Activated naive CD8-positive, alpha-beta T cell treated with anti-CD3 and anti-CD28 coated beads, Interleukin-2, amount 10 ng/mL, durations not matched to agents 7 days and 5 days (primary cell): ENCODE measurements around the gene NAA11. TPM values are rescaled to one million over a fixed set of nuclear protein-coding genes. Genes with fewer than 3 reads are reported as not detected.

ENCODE experiments used
- ATAC-seq: fragments of 150-1000 bp; cut with Tn5 transposase; one replicate; pipeline ENCODE4 v1.10.0; 2021; ENCODE audit warnings: low read depth, moderate library complexity
- POLR2A ChIA-PET: fragments of 350-600 bp; sonication (Branson Sonifier 250); formaldehyde crosslinking; loops from one replicate; lab custom pipeline; 2021; ENCODE audit warnings: antibody characterized with exemption; lab: Charles Lee
- DNase-seq: peaks from one replicate; pipeline ENCODE4 v3.0.0; 2021
- H3K27ac Mint-ChIP-seq: one replicate; pipeline ENCODE4 v1.8.0; 2022; ENCODE audit warnings: mild to moderate bottlenecking, mixed read lengths
- H3K27me3 Mint-ChIP-seq: one replicate; pipeline ENCODE4 v1.8.0; 2022; ENCODE audit warnings: mild to moderate bottlenecking, moderate library complexity, mixed read lengths
- H3K36me3 Mint-ChIP-seq: one replicate; pipeline ENCODE4 v1.8.0; 2021; ENCODE audit warnings: mild to moderate bottlenecking, mixed read lengths
- H3K4me1 Mint-ChIP-seq: one replicate; pipeline ENCODE4 v1.8.0; 2021; ENCODE audit warnings: mixed read lengths
- H3K4me3 Mint-ChIP-seq: one replicate; pipeline ENCODE4 v1.8.0; 2022; ENCODE audit warnings: mild to moderate bottlenecking, moderate library complexity, mixed read lengths
- H3K9me3 Mint-ChIP-seq: one replicate; pipeline ENCODE4 v1.8.0; 2021; ENCODE audit warnings: mixed read lengths
- total RNA-seq, 2 experiments: library from RNA; stranded (reverse); gene quantifications; one replicate each; pipeline ENCODE4 v1.2.3, GENCODE V29; 2021

Gene NAA11
- total RNA-seq, 2 experiments from 2014 or later = not detected

DNA sequence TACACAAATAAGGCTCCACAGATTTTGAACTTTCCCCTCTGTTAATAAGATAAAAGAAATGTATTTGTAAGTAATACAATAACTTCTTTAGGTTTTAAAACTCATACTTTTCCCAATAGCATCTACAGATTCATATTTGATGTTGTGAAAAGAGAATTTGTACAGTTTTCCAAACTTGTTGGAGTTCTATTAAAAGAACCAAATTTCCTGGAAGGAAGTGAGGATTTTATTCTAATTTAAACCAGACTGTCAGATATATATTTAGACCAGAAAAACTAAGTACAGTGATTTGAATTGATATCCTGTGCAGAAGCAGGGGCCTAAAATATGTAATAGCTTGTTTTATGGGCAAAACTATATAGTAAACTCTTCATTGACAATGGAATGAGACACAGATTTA, 53.7 kb downstream of the NAA11 start:
- H3K4me1 Mint-ChIP-seq = no peaks in the 10 kb centered on the region
- ATAC-seq (no peak), DNase-seq (no peak)
- H3K27ac Mint-ChIP-seq = no peak overlapping the region
- H3K9me3 Mint-ChIP-seq = no peaks in the 10 kb centered on the region
- H3K36me3 Mint-ChIP-seq = no peaks in the 10 kb centered on the region
- H3K4me3 Mint-ChIP-seq = no peak overlapping the region
- H3K27me3 Mint-ChIP-seq = no peaks in the 10 kb centered on the region
- POLR2A ChIA-PET = no interaction called here

DNA sequence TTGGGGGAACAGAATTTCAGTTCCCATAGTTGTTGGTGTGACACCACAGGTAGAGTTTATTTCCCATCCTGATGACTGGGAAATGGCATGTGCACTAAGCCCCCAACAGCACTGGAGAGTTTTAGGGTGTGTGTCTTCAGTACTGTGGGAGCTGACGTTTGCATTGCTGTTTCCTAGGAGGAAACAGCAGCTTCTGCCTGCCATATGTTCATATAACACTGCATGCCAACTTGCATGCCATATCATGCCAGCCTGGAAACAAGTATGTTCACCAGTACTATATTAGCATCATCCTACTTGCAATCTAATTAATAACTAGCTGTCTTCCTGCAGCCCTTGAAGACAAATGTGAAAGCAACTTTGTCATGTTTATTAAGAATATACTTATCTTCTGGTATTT, 58.2 kb downstream of the NAA11 start:
- no peaks in the 10 kb centered on the region for H3K36me3 Mint-ChIP-seq
- DNase-seq (no peak), ATAC-seq (no peak)
- H3K4me1 Mint-ChIP-seq = no peaks in the 10 kb centered on the region
- no peak overlapping the region for H3K27ac Mint-ChIP-seq
- POLR2A ChIA-PET = no interaction called here
- H3K9me3 Mint-ChIP-seq = no peaks in the 10 kb centered on the region
- no peak overlapping the region for H3K4me3 Mint-ChIP-seq
- H3K27me3 Mint-ChIP-seq = no peaks in the 10 kb centered on the region

Other genes with a start within 250 kb of the NAA11 start
- gene GK2, start 82.2 kb upstream of the NAA11 start, total RNA-seq = not detected